SK-N-SH treated with all-trans-retinoic acid at 6 μM for 48 hours (cell line): ENCODE measurements around the gene EPM2A.

Source experiments
- RARB ChIP-seq: fragments of 250-450 bp; sonication (Bioruptor Pico); IDR thresholded peaks from 2 replicates; pipeline ENCODE4 v1.8.0; 2021; ENCODE audit warnings: mild to moderate bottlenecking, moderate library complexity
- TOX ChIP-seq: fragments of 250-450 bp; sonication (Bioruptor Pico); IDR thresholded peaks from 2 replicates; pipeline ENCODE4 v1.8.0; 2021; ENCODE audit warnings: mild to moderate bottlenecking, moderate library complexity, borderline replicate concordance
- ZNF565 ChIP-seq: fragments of 450-650 bp; formaldehyde crosslinking; conservative IDR thresholded peaks from 2 replicates; pipeline ENCODE4 v1.5.0; 2020; ENCODE audit warnings: low read depth, mild to moderate bottlenecking, moderate library complexity

DNA sequence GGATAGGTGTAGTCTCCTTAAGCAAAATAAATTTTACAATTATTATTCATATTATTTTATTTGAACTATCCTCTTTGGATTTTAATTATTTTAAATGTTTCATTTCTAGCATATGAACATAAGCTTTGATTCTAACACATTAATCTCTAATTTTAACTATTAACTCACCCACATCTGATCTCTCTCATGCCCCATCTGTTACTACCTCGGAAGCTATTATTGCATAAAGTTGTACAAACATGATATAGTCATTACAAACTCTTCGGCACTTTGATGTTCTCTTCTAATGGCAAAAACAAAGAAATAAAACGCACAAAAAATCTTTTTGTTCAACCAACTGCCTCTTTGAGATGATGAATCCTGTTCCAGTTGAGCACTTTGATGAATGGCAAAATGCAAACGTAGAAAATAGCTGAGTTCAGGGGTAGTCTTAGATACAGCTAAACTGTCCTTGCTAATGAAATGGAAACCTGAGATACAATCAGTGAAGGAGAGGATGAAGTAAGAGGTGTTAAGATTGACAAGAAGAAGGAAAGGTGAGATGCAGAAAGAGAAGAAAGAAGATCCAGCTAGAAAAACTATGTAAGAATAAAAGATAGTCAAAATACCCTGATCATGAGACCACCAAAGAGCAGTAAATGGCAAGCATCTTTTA lies 41.1 kb downstream of the EPM2A start:
- no peak for TF ChIP-seq TOX (CRISPR knock-in tag)
- TF ChIP-seq RARB (CRISPR knock-in tag), result no peak
- TF ChIP-seq ZNF565 (CRISPR knock-in tag), result no peak
